ENCODE results near the gene PRKRIP1.

The PRKRIP1 gene

DNA sequence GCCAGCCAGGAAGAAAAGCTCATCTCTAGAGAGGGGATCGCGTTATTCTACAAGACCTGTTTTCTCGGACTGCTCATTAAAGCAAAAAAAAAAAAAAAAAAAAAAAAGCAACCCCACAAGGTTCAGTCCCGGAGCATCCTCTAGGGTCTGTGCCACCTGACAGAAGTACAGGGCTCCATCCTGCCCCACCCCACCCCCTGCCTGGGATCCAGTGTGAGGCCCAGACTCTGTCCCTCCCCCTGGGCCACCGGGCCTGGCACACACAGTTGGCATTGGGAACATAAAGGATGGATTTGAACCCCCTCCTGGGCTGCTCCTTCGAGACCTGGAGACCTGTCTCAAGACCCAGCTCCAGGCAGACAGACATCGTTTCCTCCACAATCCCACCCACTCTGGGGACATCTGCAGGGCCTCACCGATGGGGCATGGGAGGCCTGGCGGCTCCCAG lies 37.9 kb downstream of the PRKRIP1 start:
- Histone ChIP-seq H3K27ac (peak overlapping the region in 1 of 2 donors; percentile 87), H3K4me3 (peak overlapping the region; percentile 99)
- no peak for TF ChIP-seq CTCF (IDR thresholded peaks at IDR 0.05)
- no peak for DNase-seq (ENCODE audit: low spot score)

DNA sequence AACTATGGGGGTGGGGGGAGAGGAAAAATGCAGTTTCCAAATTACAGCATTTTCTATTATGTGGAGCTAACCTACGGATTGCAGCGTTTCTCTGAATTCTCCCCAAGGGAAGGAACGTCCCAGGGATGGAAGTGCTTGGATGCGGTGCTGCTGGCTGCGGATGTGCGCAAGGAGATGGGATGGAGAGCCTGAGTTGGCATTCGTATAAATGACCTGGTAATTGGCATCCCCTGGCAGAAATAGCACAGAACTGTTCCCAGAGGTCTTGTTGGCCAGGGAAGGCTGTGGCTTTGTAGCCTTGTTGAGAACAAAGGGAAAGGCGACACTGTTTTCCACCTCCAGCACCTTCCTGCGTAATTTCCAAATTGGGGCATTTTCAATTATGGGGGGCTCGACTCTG lies 40.0 kb downstream of the PRKRIP1 start:
- DNase-seq (ENCODE audit: low spot score) = no peak
- TF ChIP-seq CTCF (IDR thresholded peaks at IDR 0.05) = no peak
- H3K4me3 ChIP-seq = no peak overlapping the region

GRCh38 chr7:102439963-102440795 lies 44.0 kb downstream of the PRKRIP1 start:
- no peak for DNase-seq (ENCODE audit: low spot score)
- peak overlapping the region in 1 of 2 donors; percentile 17 for H3K27ac ChIP-seq
- TF ChIP-seq CTCF (IDR thresholded peaks at IDR 0.05) = no peak
- no peak overlapping the region for H3K4me3 ChIP-seq

More for the DNA sequence above, 40.0 kb downstream of the PRKRIP1 start:
- H3K27ac ChIP-seq = no peak overlapping the region

DNA sequence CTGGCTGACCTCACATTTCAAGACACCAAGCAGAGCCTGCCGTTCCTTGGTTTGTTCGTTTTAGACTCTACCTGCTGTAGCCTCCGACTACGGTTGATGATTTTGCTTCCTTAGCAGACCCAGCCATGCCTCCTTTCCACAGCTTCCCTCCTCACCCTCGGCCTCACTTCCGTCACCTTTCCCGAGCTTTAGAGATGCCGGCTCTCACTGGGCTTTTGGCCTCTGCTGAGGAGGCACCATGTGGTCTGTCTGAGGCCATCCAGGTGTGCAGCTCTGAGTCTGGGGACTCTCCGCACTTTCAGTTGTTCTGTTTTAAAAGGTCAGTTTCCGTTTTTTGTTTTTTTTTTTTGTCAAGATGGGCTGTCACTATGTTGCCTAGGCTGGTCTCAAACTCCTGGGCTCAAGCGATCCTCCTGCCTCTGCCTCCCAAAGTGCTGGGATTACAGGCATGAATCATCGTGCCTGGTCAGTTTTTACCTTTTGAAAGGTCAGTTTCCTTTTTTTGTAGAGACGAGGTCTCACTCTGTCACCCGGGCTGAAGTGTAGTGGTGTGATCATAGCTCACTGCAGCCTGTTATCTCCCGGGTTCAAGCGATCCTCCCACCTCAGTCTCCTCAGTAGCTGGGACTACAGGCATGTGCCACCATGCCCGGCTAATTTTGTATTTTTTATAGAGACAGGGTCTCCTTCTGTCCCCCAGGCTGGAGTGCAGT lies 49.0 kb downstream of the PRKRIP1 start:
- no peak for DNase-seq (ENCODE audit: low spot score)
- Histone ChIP-seq H3K27ac (no peak overlapping the region), H3K4me3 (no peak overlapping the region)

DNA sequence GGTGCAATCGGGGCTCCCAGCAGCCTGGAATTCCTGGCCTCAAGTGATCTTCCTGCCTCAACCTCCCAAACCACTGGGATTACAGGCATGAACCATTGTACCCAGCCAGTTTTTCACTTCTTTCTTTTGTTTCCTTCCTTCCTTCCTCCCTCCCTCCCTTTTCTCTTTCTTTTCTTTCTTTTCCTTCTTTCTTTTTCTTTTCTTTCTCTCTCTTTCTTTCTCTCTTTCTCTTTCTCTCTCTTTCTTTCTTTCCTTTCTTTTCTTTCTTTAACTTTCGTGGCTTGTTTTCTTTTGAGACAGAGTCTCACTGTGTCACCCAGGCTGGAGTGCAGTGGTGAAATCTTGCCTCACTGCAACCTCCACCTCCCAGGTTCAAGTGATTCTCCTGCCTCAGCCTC lies 49.5 kb downstream of the PRKRIP1 start:
- DNase-seq (ENCODE audit: low spot score) = no peak
- no peak for TF ChIP-seq CTCF (IDR thresholded peaks at IDR 0.05)

More for the DNA sequence above, 49.0 kb downstream of the PRKRIP1 start:
- no peak for TF ChIP-seq CTCF (IDR thresholded peaks at IDR 0.05)

DNA sequence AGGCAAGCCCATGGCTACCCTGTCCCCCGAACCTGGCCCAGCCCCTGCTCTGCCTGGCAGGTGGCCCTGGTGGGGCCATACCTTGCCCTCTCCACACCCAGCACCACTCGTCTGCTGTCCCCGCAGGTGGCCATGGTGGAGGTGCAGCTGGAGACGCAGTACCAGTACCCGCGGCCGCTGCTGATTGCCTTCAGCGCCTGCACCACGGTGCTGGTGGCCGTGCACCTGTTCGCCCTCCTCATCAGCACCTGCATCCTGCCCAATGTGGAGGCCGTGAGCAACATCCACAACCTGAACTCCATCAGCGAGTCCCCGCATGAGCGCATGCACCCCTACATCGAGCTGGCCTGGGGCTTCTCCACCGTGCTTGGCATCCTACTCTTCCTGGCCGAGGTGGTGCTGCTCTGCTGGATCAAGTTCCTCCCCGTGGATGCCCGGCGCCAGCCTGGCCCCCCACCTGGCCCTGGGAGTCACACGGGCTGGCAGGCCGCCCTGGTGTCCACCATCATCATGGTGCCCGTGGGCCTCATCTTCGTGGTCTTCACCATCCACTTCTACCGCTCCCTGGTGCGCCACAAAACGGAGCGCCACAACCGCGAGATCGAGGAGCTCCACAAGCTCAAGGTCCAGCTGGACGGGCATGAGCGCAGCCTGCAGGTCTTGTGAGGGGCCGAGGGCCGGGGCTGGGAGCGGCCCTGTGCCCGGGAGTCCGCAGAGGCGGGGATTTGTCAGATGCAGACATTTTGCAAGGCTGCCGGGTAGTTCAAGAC lies 50.4 kb downstream of the PRKRIP1 start:
- no peak for DNase-seq (ENCODE audit: low spot score)

More for the DNA sequence above, 49.5 kb downstream of the PRKRIP1 start:
- Histone ChIP-seq H3K4me3 (no peak overlapping the region), H3K27ac (no peak overlapping the region)

More for the DNA sequence above, 50.4 kb downstream of the PRKRIP1 start:
- H3K27ac ChIP-seq = no peak overlapping the region
- H3K4me3 ChIP-seq = no peak overlapping the region
- no peak for TF ChIP-seq CTCF (IDR thresholded peaks at IDR 0.05)
